H1 (cell line): ENCODE results near the gene TRIM41. TPM values are rescaled to one million over a fixed set of nuclear protein-coding genes. Genes with fewer than 3 reads are reported as not detected.

Source experiments
- CTCF ChIA-PET: fragments of 300-600 bp; sonication (Branson Sonifier 250); formaldehyde crosslinking; loops from one replicate; lab custom pipeline; 2021; ENCODE audit not compliant: partially characterized antibody; lab: Charles Lee
- POLR2A ChIA-PET: fragments of 300-600 bp; sonication (Branson Sonifier 250); formaldehyde crosslinking; loops from one replicate; lab custom pipeline; 2021; ENCODE audit warnings: inconsistent platforms; ENCODE audit not compliant: partially characterized antibody; lab: Charles Lee
- DNase-seq, 2 experiments: peaks; one replicate each; pipeline versions ENCODE4 v3.0.0 to v3.0.0-alpha.2; 2010 to 2022; ENCODE audit warnings: low spot score in 2 of 2, low read depth in 1 of 2, mixed read lengths in 1 of 2
- FAIRE-seq: peaks from 2 replicates; lab custom pipeline; 2011; peaks lifted over from hg19 to GRCh38; lab: Jason Lieb, UNC
- H2AFZ ChIP-seq: 2 replicates; pipeline ENCODE4 v1.8.1; 2012; ENCODE audit warnings: low read length, inconsistent platforms
- H2AK5ac ChIP-seq: 2 replicates; pipeline ENCODE4 v1.6.1; 2013; ENCODE audit warnings: low read depth, low read length
- H2BK120ac ChIP-seq: replicated peaks from 2 replicates; pipeline ENCODE3; 2013; ENCODE audit warnings: low read depth, low read length, inconsistent platforms
- H2BK12ac ChIP-seq: 2 replicates; pipeline ENCODE4 v1.6.1; 2013; ENCODE audit warnings: low read depth, low read length
- H2BK15ac ChIP-seq: 2 replicates; pipeline ENCODE4 v1.6.1; 2013; ENCODE audit warnings: low read length
- H2BK20ac ChIP-seq: 2 replicates; pipeline ENCODE4 v1.6.1; 2013; ENCODE audit warnings: low read length
- H2BK5ac ChIP-seq: 2 replicates; pipeline ENCODE4 v1.6.1; 2013; ENCODE audit warnings: low read depth, low read length
- H3K14ac ChIP-seq: 2 replicates; pipeline ENCODE4 v1.6.1; 2013; ENCODE audit warnings: inconsistent platforms; ENCODE audit not compliant: insufficient read length
- H3K18ac ChIP-seq: 2 replicates; pipeline ENCODE4 v1.6.1; 2013; ENCODE audit warnings: low read length; ENCODE audit errors: extremely low read depth
- H3K23ac ChIP-seq: 2 replicates; pipeline ENCODE4 v1.6.1; 2013; ENCODE audit warnings: inconsistent platforms; ENCODE audit not compliant: insufficient read length
- H3K23me2 ChIP-seq: 2 replicates; pipeline ENCODE4 v1.6.1; 2013; ENCODE audit warnings: low read depth, low read length
- H3K27ac ChIP-seq: 2 replicates; pipeline ENCODE4 v1.6.1; 2011; ENCODE audit warnings: low read depth, low read length, inconsistent platforms
- H3K27me3 ChIP-seq, 4 experiments: replicated peaks in 1 of 4; 1 replicate in 1 of 4; 2 replicates in 3 of 4; pipeline versions ENCODE4 v1.6.1 to v1.8.1; 2011 to 2013; ENCODE audit warnings: low read length in 3 of 4, mild to moderate bottlenecking in 3 of 4, inconsistent platforms in 2 of 4, mixed read lengths in 2 of 4, moderate library complexity in 1 of 4; ENCODE audit not compliant: control insufficient read depth in 3 of 4, insufficient read depth in 3 of 4; ENCODE audit errors: extremely low read depth in 1 of 4
- H3K36me3 ChIP-seq, 4 experiments: 2 replicates each; pipeline versions ENCODE4 v1.6.1 to v1.8.1; 2011 to 2013; ENCODE audit warnings: mild to moderate bottlenecking in 4 of 4, low read length in 3 of 4, moderate library complexity in 2 of 4, control low read depth in 1 of 4, inconsistent platforms in 1 of 4; ENCODE audit not compliant: insufficient read depth in 4 of 4, control insufficient read depth in 2 of 4
- H3K4ac ChIP-seq: replicated peaks from 2 replicates; pipeline ENCODE3; 2013; ENCODE audit warnings: low read length, low read depth, mixed read lengths, inconsistent platforms; ENCODE audit not compliant: insufficient read length
- H3K4me1 ChIP-seq, 4 experiments: replicated peaks in 1 of 4; 1 replicate in 1 of 4; 2 replicates in 3 of 4; pipeline versions ENCODE4 v1.6.1 to v1.8.1; 2011 to 2013; ENCODE audit warnings: low read length in 3 of 4, inconsistent platforms in 2 of 4, mixed read lengths in 1 of 4; ENCODE audit not compliant: insufficient read depth in 4 of 4, control insufficient read depth in 3 of 4
- H3K4me2 ChIP-seq, 2 experiments: 2 replicates each; pipeline versions ENCODE4 v1.6.1 to v1.8.1; 2011 to 2013; ENCODE audit warnings: low read depth in 2 of 2, low read length in 2 of 2, control low read depth in 1 of 2, inconsistent platforms in 1 of 2, mild to moderate bottlenecking in 1 of 2; ENCODE audit not compliant: insufficient read depth in 1 of 2
- H3K4me3 ChIP-seq, 4 experiments: fragments of 200-600, 300-600 bp in 1 of 4; sonication (generic), shearing (Covaris generic), sonication (Bioruptor Twin) in 1 of 4; 2 replicates each; pipeline versions ENCODE4 v1.5.1 to v1.8.1; 2011 to 2016; ENCODE audit warnings: low read length in 4 of 4, low read depth in 3 of 4, control low read depth in 2 of 4, inconsistent platforms in 2 of 4, mild to moderate bottlenecking in 2 of 4, mixed read lengths in 1 of 4, moderate library complexity in 1 of 4; ENCODE audit not compliant: insufficient read depth in 2 of 4; ENCODE audit errors: extremely low read depth in 1 of 4
- H3K56ac ChIP-seq: replicated peaks from 2 replicates; pipeline ENCODE3; 2013; ENCODE audit warnings: low read depth, mild to moderate bottlenecking, mixed read lengths, low read length, inconsistent platforms; ENCODE audit not compliant: insufficient read length
- H3K79me1 ChIP-seq: 2 replicates; pipeline ENCODE4 v1.6.1; 2013; ENCODE audit warnings: low read depth, low read length, control low read depth
- H3K79me2 ChIP-seq, 2 experiments: 2 replicates each; pipeline versions ENCODE4 v1.6.1 to v1.8.1; 2012 to 2013; ENCODE audit warnings: low read length in 2 of 2, mild to moderate bottlenecking in 2 of 2, inconsistent platforms in 1 of 2; ENCODE audit not compliant: insufficient read depth in 2 of 2, control insufficient read depth in 1 of 2
- H3K9ac ChIP-seq, 4 experiments: replicated peaks in 1 of 4; 1 replicate in 1 of 4; 2 replicates in 3 of 4; pipeline versions ENCODE4 v1.6.1 to v1.8.1; 2011 to 2013; ENCODE audit warnings: low read depth in 3 of 4, low read length in 3 of 4, control low read depth in 2 of 4, mild to moderate bottlenecking in 2 of 4, moderate library complexity in 2 of 4, inconsistent platforms in 1 of 4; ENCODE audit errors: extremely low read depth in 1 of 4
- H3K9me3 ChIP-seq, 2 experiments: 2 replicates each; pipeline versions ENCODE4 v1.6.1 to v1.8.1; 2012 to 2013; ENCODE audit warnings: mild to moderate bottlenecking in 2 of 2, moderate library complexity in 2 of 2, control low read depth in 1 of 2, inconsistent platforms in 1 of 2, low read depth in 1 of 2, low read length in 1 of 2, mixed read lengths in 1 of 2; ENCODE audit not compliant: insufficient read depth in 2 of 2
- H4K20me1 ChIP-seq, 2 experiments: replicated peaks in 1 of 2; 2 replicates each; pipeline versions ENCODE3 to v1.8.1; 2011 to 2013; ENCODE audit warnings: inconsistent platforms in 2 of 2, low read length in 2 of 2, mild to moderate bottlenecking in 1 of 2; ENCODE audit not compliant: insufficient read depth in 2 of 2, control insufficient read depth in 1 of 2
- H4K5ac ChIP-seq: 2 replicates; pipeline ENCODE4 v1.6.1; 2013; ENCODE audit warnings: low read length, low read depth, mixed read lengths, inconsistent platforms; ENCODE audit not compliant: insufficient read length
- H4K8ac ChIP-seq: 2 replicates; pipeline ENCODE4 v1.8.0; 2013; ENCODE audit warnings: mild to moderate bottlenecking, moderate library complexity, low read length, inconsistent platforms; ENCODE audit not compliant: insufficient read depth; ENCODE audit errors: extremely low read depth
- H4K91ac ChIP-seq: replicated peaks from 2 replicates; pipeline ENCODE3; 2013; ENCODE audit warnings: low read length, mixed read lengths, inconsistent platforms; ENCODE audit not compliant: insufficient read length
- CBX5 ChIP-seq: fragments of 300-800, 300-1000 bp; sonication (generic); IDR thresholded peaks from 2 replicates; pipeline ENCODE4 v1.7.1; 2016; ENCODE audit warnings: antibody characterized with exemption, low read length, low read depth
- KDM4A ChIP-seq: IDR thresholded peaks from one replicate; pipeline ENCODE4 v1.7.1; 2012; ENCODE audit warnings: low read depth, mild to moderate bottlenecking, moderate library complexity, low read length, inconsistent platforms; ENCODE audit not compliant: severe bottlenecking
- RAD21 ChIP-seq, 2 experiments: IDR thresholded peaks in 1 of 2; conservative IDR thresholded peaks in 1 of 2; 2 replicates each; pipeline ENCODE4 v1.6.1; 2011; ENCODE audit warnings: low read depth in 2 of 2, low read length in 2 of 2, improper control_type of control experiment in 1 of 2, inconsistent platforms in 1 of 2, mild to moderate bottlenecking in 1 of 2, moderate library complexity in 1 of 2
- RNF2 ChIP-seq: fragments of 200-900, 300-1000 bp; sonication (generic); IDR thresholded peaks from 2 replicates; pipeline ENCODE4 v1.7.1; 2016; ENCODE audit warnings: borderline replicate concordance, low read depth, mild to moderate bottlenecking, antibody characterized with exemption, low read length; ENCODE audit not compliant: poor library complexity, severe bottlenecking; ENCODE audit errors: missing control alignments
- SIX5 ChIP-seq: IDR thresholded peaks from 2 replicates; pipeline ENCODE4 v1.6.1; 2011; ENCODE audit warnings: mild to moderate bottlenecking, low read depth, low read length
- TAF7 ChIP-seq: optimal IDR thresholded peaks from 2 replicates; pipeline ENCODE3; 2011; ENCODE audit warnings: low read depth, mild to moderate bottlenecking, inconsistent platforms, low read length, moderate library complexity, borderline replicate concordance
- TEAD4 ChIP-seq: IDR thresholded peaks from 2 replicates; pipeline ENCODE4 v1.6.1; 2012; ENCODE audit warnings: low read depth, low read length, inconsistent platforms, mixed read lengths
- WGBS, 2 experiments: shearing (Covaris generic) in 1 of 2; methylation state at CpG; one replicate each; pipeline versions ENCODE4 v1.1.6 to v1.1.7; 2013 to 2015; ENCODE audit warnings: low lambda C conversion rate in 2 of 2, mixed read lengths in 2 of 2, inconsistent platforms in 1 of 2, low coverage in 1 of 2, missing lambda C conversion rate in 1 of 2; ENCODE audit not compliant: insufficient replicate concordance in 2 of 2, insufficient coverage in 1 of 2, insufficient read length in 1 of 2; ENCODE audit errors: extremely low coverage in 1 of 2, missing lambda C conversion rate in 1 of 2; 5-methylcytosine and 5-hydroxymethylcytosine counted together
- polyA plus RNA-seq, 7 experiments: library from polyadenylated mRNA; depleted of rRNA in 3 of 7; stranded (reverse) in 5 of 7; unstranded in 2 of 7; fragments of >200 nt in 5 of 7; fragments of 200-250 nt in 2 of 7; gene quantifications; 1 replicate in 5 of 7; 2 replicates in 1 of 7; 4 replicates in 1 of 7; pipeline versions ENCODE4 v1.2.1 to v1.2.3, GENCODE V29; 2011 to 2013; ENCODE audit warnings: missing spikeins in 2 of 7, mixed read lengths in 2 of 7
- total RNA-seq: library from RNA; stranded (reverse); fragmentation: NEBNext Ultra II Directional; extraction: Animal tissue kit (Norgen Biotek cat#: 25700); gene quantifications from 2 replicates; pipeline ENCODE4 v1.2.1, GENCODE V29; 2021
- TF ChIP-seq, protein P1 (sequence below): IDR thresholded peaks from 2 replicates; pipeline ENCODE4 v1.6.1; 2012; ENCODE audit warnings: low read length, inconsistent platforms
- TF ChIP-seq, protein P2 (sequence below): IDR thresholded peaks from 2 replicates; pipeline ENCODE4 v1.6.1; 2011; ENCODE audit warnings: low read length, improper control_type of control experiment

The TRIM41 gene
- total and polyA plus RNA-seq, 2 of the 8 experiments (the other 6 are each of a cell fraction or from before 2014, with no cell fraction given) = 12.9 to 21.6 TPM

DNA sequence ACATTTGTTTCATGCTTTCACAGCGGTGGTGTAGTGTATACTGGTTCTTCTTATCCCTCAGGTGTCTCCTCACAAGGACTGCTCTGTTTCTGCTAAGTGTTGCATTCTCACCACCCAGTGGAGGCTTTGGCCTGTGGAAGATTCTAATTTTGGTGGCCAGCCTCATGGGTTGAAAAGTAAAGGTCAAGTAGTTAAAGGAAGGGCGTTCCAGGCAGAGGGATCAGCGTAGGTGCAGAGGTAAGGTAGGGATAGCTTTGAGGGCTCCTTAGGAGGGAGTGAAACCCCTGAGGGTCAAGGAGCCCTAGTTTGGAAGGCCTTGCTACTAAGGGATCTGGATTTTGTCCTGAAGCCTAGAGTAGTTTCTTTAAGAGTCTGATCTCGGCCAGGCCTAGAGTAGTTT lies 25.2 kb downstream of the TRIM41 start:
- Histone ChIP-seq H3K36me3 (peaks cover 2 to 48% (median 6%) of the 10 kb centered on the region in 4 experiments; a peak in 5 of 8 replicates), H2BK15ac (no peak overlapping the region), H2BK12ac (no peak overlapping the region), H3K18ac (no peak overlapping the region), H3K27me3 (no peaks in the 10 kb centered on the region), H2BK20ac (0 out of 2 replicates have a peak overlapping the region, but pooled peaks have one; percentile 56), H3K4me2 (peak overlapping the region; percentile 92 to 97), H3K27ac (no peak overlapping the region), H4K8ac (no peak overlapping the region), H3K9me3 (no peaks in the 10 kb centered on the region), H2AFZ (no peak overlapping the region), H3K23me2 (peaks cover 14% of the 10 kb centered on the region), H3K56ac (peak overlapping the region; percentile 1), H2BK120ac (no peak overlapping the region), H3K4ac (peak overlapping the region; percentile 1), H3K4me1 (peaks cover 0 to 12% (median 6%) of the 10 kb centered on the region in 4 experiments; a peak in 5 of 7 replicates), H3K14ac (no peak overlapping the region), H3K9ac (peak overlapping the region in 3 of 4 experiments; percentile 56 to 74 (median 62); a peak in 6 of 7 replicates), H3K23ac (no peak overlapping the region), H3K4me3 (peak overlapping the region; percentile 76 to 100 (median 86); a peak in 7 of 8 replicates), H3K79me2 (peaks cover 33 to 81% of the 10 kb centered on the region in 2 experiments), H2BK5ac (peak overlapping the region; percentile 71; the same call in 1 of the 2 replicates), H4K91ac (no peak overlapping the region), H3K79me1 (peaks cover 6% of the 10 kb centered on the region), H4K20me1 (peaks cover 9 to 15% of the 10 kb centered on the region in 2 experiments), H2AK5ac (no peak overlapping the region; the same call in 1 of the 2 replicates), H4K5ac (no peak overlapping the region)
- no peak for FAIRE-seq
- no peak for DNase-seq
- WGBS, 2 experiments = 83% methylated on average over 4 of the region's 4 CpGs; no CpG with 5 or more reads in 1 of the 2 experiments
- POLR2A ChIA-PET = interaction anchor here (0.7 to 34.2 kb wide), 5 partner anchors 1 to 73 kb away, joined by 3 to 1334 read pairs (median 40); partner anchors contain the start of genes RACK1, TRIM41 and TRIM52
- CTCF ChIA-PET = interaction anchor here (1.7 to 2.5 kb wide), 2 partner anchors 12 to 13 kb away, joined by 4 to 8 read pairs; no protein-coding TSS in a partner anchor
- TF ChIP-seq, protein P1, sequence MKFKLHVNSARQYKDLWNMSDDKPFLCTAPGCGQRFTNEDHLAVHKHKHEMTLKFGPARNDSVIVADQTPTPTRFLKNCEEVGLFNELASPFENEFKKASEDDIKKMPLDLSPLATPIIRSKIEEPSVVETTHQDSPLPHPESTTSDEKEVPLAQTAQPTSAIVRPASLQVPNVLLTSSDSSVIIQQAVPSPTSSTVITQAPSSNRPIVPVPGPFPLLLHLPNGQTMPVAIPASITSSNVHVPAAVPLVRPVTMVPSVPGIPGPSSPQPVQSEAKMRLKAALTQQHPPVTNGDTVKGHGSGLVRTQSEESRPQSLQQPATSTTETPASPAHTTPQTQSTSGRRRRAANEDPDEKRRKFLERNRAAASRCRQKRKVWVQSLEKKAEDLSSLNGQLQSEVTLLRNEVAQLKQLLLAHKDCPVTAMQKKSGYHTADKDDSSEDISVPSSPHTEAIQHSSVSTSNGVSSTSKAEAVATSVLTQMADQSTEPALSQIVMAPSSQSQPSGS = no peak
- TF ChIP-seq TEAD4 = no peak
- no peak for TF ChIP-seq RNF2
- no peak for TF ChIP-seq RAD21 (IDR thresholded peaks at IDR 0.05 in 1 of 2, conservative IDR thresholded peaks at IDR 0.05 in 1 of 2; ENCODE audit: low read depth in 2 of 2, low read length in 2 of 2)
- no peak for TF ChIP-seq KDM4A
- TF ChIP-seq, protein P2, sequence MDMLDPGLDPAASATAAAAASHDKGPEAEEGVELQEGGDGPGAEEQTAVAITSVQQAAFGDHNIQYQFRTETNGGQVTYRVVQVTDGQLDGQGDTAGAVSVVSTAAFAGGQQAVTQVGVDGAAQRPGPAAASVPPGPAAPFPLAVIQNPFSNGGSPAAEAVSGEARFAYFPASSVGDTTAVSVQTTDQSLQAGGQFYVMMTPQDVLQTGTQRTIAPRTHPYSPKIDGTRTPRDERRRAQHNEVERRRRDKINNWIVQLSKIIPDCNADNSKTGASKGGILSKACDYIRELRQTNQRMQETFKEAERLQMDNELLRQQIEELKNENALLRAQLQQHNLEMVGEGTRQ = no peak
- no peak for TF ChIP-seq SIX5
- no peak for TF ChIP-seq TAF7
- TF ChIP-seq CBX5 = no peak
